A673 (cell line): ENCODE data around the gene ATG5. TPM values are rescaled to one million over a fixed set of nuclear protein-coding genes. Genes with fewer than 3 reads are reported as not detected.
A peak's percentile ranks its signal among the peaks of the same experiment; 100 is the strongest.

Experiments used
- BruUV-seq: library from RNA; stranded (reverse); fragments of 400-500 nt; replicated peaks from 2 replicates; lab custom pipeline; 2021; lab: Mats Ljungman, UMichigan
- CTCF ChIA-PET: fragments of 300-600 bp; sonication (Branson Sonifier 250); formaldehyde crosslinking; loops from one replicate; lab custom pipeline; 2022; ENCODE audit warnings: antibody characterized with exemption; lab: Charles Lee
- POLR2A ChIA-PET: fragments of 300-600 bp; sonication (Branson Sonifier 250); formaldehyde crosslinking; loops from one replicate; lab custom pipeline; 2022; ENCODE audit warnings: antibody characterized with exemption; ENCODE audit not compliant: low non-redundant PET; lab: Charles Lee
- DNase-seq: peaks from one replicate; pipeline ENCODE4 v3.0.0-alpha.2; 2015; ENCODE audit warnings: low spot score
- H3K27ac ChIP-seq: fragments of 200-600 bp; sonication (generic); 2 replicates; pipeline ENCODE4 v1.5.1; 2016; ENCODE audit warnings: mixed run types, low read depth, mild to moderate bottlenecking, mixed read lengths, antibody characterized with exemption, low read length; ENCODE audit not compliant: poor library complexity, severe bottlenecking
- H3K27me3 ChIP-seq: fragments of 200-600 bp; sonication (generic); replicated peaks from 2 replicates; pipeline ENCODE4 v1.6.1; 2017; ENCODE audit warnings: mixed run types, low read depth, mild to moderate bottlenecking, mixed read lengths, antibody characterized with exemption, low read length; ENCODE audit not compliant: insufficient read depth, poor library complexity
- H3K36me3 ChIP-seq: fragments of 200-600 bp; sonication (generic); 2 replicates; pipeline ENCODE4 v1.6.1; 2016; ENCODE audit warnings: mixed run types, mild to moderate bottlenecking, mixed read lengths, antibody characterized with exemption, low read length; ENCODE audit not compliant: insufficient read depth, poor library complexity, severe bottlenecking
- H3K4me1 ChIP-seq: fragments of 200-600 bp; sonication (generic); 2 replicates; pipeline ENCODE4 v1.6.1; 2017; ENCODE audit warnings: mixed run types, mild to moderate bottlenecking, mixed read lengths, antibody characterized with exemption, low read length; ENCODE audit not compliant: insufficient read depth, poor library complexity, severe bottlenecking
- H3K4me3 ChIP-seq: fragments of 200-600 bp; sonication (generic); 2 replicates; pipeline ENCODE4 v1.5.1; 2016; ENCODE audit warnings: low read depth, mixed run types, mild to moderate bottlenecking, mixed read lengths, low read length; ENCODE audit not compliant: poor library complexity, severe bottlenecking
- H3K9me3 ChIP-seq: fragments of 200-600 bp; sonication (generic); 2 replicates; pipeline ENCODE4 v1.6.1; 2016; ENCODE audit warnings: mixed run types, low read depth, mild to moderate bottlenecking, mixed read lengths, antibody characterized with exemption, low read length; ENCODE audit not compliant: poor library complexity, severe bottlenecking
- CTCF ChIP-seq: fragments of 300-800, 200-600 bp; sonication (generic); conservative IDR thresholded peaks from 2 replicates; pipeline ENCODE4 v1.5.1; 2017; ENCODE audit warnings: low read depth, mild to moderate bottlenecking, antibody characterized with exemption, low read length, moderate library complexity, mixed read lengths
- EZH2 ChIP-seq: fragments of 200-600 bp; sonication (generic); IDR thresholded peaks from 2 replicates; pipeline ENCODE4 v1.6.1; 2017; ENCODE audit warnings: borderline replicate concordance, low read depth, mild to moderate bottlenecking, mixed read lengths, antibody characterized with exemption, low read length; ENCODE audit not compliant: poor library complexity, severe bottlenecking
- intact Hi-C: fragments of 100-400 bp; cut with micrococcal nuclease; formaldehyde crosslinking; loops from one replicate; pipeline ENCODE4 v1.10.0; 2022; ENCODE audit not compliant: unreplicated experiment
- total RNA-seq: library from RNA; stranded (reverse); gene quantifications from 2 replicates; pipeline ENCODE4 v1.2.3, GENCODE V29; 2021

The ATG5 gene
- total RNA-seq, 1 experiment from 2014 or later = 37.0 TPM

- Histone ChIP-seq H3K27ac (no peak overlapping the region), H3K9me3 (no peaks in the 10 kb centered on the region), H3K4me3 (peak overlapping the region; percentile 51), H3K4me1 (peaks cover 7% of the 10 kb centered on the region), H3K36me3 (no peaks in the 10 kb centered on the region), H3K27me3 (peaks cover 22% of the 10 kb centered on the region)
- intact Hi-C loops = no loop called here
- DNase-seq = peak; percentile 13
- ChIA-PET POLR2A (no interaction called here), CTCF (interaction anchor here (0.8 to 1.4 kb wide), 4 partner anchors 21 to 53 kb away, joined by 3 to 4 read pairs (median 3); no protein-coding TSS in a partner anchor)
- TF ChIP-seq EZH2 (peak; percentile 78), CTCF (no peak)
- no TSS peak for BruUV-seq
These were observed 35.5 kb upstream of the ATG5 start for GRCh38 chr6:106360989-106361430.

- intact Hi-C loops = no loop called here
- POLR2A ChIA-PET = no interaction called here
- DNase-seq = peak; percentile 72
- H3K9me3 ChIP-seq = no peaks in the 10 kb centered on the region
- BruUV-seq = no TSS peak
- CTCF ChIA-PET = interaction anchor here (0.8 to 1.4 kb wide), 4 partner anchors 21 to 53 kb away, joined by 3 to 4 read pairs (median 3); no protein-coding TSS in a partner anchor
- H3K4me1 ChIP-seq = peaks cover 7% of the 10 kb centered on the region
- peaks cover 22% of the 10 kb centered on the region for H3K27me3 ChIP-seq
- H3K27ac ChIP-seq = no peak within 1 kb of the TSS
- H3K36me3 ChIP-seq = no peaks in the 10 kb centered on the region
- peak within 1 kb of the TSS; percentile 51 for H3K4me3 ChIP-seq
- TF ChIP-seq EZH2 (no peak), CTCF (peak; percentile 88)
These were observed 34.9 kb upstream of the ATG5 start, which contains the start of gene CRYBG1 for GRCh38 chr6:106360410-106360988. TSS of gene CRYBG1 (plus strand) at chr6:106360717. CDS start at chr6:106360909, 192 bp downstream.

- intact Hi-C loops = no loop called here
- CTCF ChIA-PET = no interaction called here
These were observed 34.4 kb upstream of the ATG5 start for GRCh38 chr6:106359959-106360409.

More at GRCh38 chr6:106359959-106360409, 34.4 kb upstream of the ATG5 start:
- no peaks in the 10 kb centered on the region for H3K9me3 ChIP-seq
- no peak for DNase-seq
- H3K4me1 ChIP-seq = peaks cover 7% of the 10 kb centered on the region
- H3K4me3 ChIP-seq = peak overlapping the region; percentile 51
- no TSS peak for BruUV-seq
- POLR2A ChIA-PET = no interaction called here
- no peaks in the 10 kb centered on the region for H3K36me3 ChIP-seq
- H3K27me3 ChIP-seq = peaks cover 22% of the 10 kb centered on the region
- TF ChIP-seq CTCF = no peak
- no peak for TF ChIP-seq EZH2
- no peak overlapping the region for H3K27ac ChIP-seq
